GOT3 (cell line): Measurements from ENCODE around the gene NPRL2.
"Not testable (repeated sequence)": the region's sequence is repeated elsewhere in the genome, so short reads cannot be mapped to it uniquely, and the experiment has no call there.

Experiments
- DNase-seq: peaks from one replicate; lab custom pipeline; 2025; ENCODE audit warnings: mixed read lengths; lab: John Stamatoyannopoulos, UW

The NPRL2 gene

DNA sequence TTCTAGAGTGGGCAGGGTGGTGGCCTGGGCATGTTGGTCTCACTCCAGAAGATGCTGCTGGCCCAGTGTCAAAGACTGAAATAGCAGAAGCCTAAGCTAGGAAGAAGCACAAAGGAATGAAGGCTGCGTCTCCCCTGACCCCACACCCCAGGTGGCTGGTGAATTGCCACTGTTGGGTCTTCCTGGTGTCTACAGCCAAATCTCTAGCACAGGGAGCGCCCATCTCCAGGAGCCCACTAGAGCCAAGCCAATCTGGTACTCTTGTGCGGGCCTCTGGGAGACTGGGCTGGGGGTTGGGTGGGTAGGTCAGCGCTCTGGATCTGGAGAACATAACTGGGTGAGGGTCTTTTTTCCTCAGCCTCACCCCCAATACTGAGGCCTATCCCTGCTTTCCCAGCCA is 23.4 kb downstream of the NPRL2 start:
- no peak for DNase-seq

GRCh38 chr3:50326182-50326541 is 24.4 kb downstream of the NPRL2 start:
- DNase-seq = no peak

GRCh38 chr3:50325497-50326181 is 24.9 kb downstream of the NPRL2 start:
- DNase-seq = no peak

DNA sequence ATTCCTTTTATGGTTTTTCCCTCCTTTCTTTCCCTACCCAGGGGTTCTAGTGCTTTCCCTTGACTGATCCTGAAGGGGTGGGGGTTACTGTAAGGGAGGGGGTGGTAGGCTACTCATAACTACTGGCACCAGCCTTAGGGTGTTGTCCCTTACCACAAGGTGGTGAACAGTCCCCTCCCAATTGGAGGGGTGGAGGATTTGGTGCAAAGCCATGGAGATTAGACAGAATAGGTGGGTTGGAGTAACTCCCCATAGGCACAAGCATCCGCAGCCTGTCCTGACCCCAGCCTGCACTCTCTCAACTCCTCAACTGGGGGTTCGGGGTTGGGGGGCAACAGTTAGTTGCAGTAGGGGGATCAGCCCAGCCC is 25.5 kb downstream of the NPRL2 start:
- DNase-seq = no peak

GRCh38 chr3:50324351-50325112 is 26.0 kb downstream of the NPRL2 start:
- no peak for DNase-seq

DNA sequence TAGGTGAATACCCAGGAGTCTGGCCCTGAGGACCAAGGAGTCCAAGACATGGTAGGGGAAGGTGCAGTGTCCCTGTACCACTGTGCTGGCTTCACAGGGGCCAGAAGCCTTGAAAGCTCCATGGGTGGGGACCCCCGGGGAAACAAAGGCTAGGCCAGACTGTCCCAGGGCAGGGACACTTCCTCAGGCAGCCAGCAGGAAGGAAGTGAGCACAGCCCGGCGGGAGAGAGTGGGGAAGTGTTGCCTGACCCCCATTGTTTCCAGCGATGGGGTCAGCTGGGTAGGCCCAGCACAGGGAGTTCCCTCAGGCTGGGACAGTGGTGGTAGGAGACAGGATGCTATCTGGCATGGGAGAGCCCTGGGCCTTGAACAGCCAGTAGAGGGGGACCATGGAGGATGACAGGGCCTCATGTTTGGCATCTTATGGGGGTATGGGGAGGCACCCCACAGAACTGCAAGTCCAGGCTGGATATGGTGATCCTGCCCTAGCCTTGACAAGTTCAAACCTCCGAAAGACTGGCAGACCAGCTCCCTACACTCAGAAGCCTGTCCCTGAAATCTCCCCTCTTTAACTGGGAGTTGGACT is 26.9 kb downstream of the NPRL2 start:
- DNase-seq = no peak

DNA sequence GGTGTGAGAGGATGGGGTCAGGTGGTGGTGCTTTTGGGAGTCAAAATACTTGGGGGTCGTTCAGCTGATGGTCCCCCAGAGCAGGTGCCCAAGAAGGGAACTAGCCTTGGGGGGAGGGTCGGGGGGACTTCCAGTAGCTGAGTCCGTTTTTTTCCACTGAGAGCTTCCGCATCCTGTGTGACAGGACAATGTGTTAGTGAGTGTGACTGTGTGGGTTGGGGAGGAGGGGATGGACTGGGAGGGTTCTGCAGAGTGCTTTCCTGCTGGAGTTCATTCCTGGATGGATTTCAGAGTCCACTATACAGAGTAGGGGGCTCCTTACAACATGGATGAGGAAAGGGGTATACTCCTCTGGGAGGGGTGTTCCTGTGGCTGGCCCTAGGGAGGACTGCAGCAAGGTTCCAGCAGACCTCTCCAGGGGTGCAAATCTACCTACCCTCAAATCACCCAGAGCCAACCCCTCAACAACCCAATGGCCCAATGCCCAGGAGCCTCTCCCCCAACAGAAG is 27.4 kb downstream of the NPRL2 start:
- DNase-seq = no peak

- DNase-seq = no peak
These were observed 28.0 kb downstream of the NPRL2 start, which contains the start of gene HYAL2 for GRCh38 chr3:50322386-50323091. Gene HYAL2 (minus strand): TSS chr3:50322745. CDS start chr3:50320489, 2,256 bp downstream.

GRCh38 chr3:50322115-50322385 is 28.5 kb downstream of the NPRL2 start:
- no peak for DNase-seq

- peak; percentile 73 for DNase-seq
These were observed 29.1 kb downstream of the NPRL2 start for GRCh38 chr3:50321336-50322114.

DNA sequence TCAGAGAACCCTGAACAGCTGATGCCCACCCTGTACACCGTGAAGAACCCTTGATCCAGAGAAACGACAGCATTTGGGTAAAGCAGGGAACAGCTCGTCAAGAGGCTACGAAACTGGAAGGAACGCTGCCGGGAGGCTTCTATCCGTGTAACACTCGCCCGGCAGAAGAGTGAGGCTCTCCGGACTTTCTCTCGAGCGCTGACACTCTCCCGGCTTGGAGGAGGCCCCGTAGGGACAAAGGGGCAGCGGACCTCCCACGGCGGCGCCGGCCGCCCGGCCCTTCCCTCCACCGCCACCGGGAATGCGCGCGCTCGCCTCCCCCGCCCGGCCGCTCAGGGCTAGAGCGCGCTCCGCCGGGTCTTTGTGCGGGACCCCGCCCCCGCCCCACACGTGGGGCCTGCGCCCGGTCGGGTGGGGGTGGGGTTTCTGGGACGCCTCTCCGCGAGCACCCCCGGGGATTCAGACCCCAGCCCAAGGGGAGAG is 29.7 kb downstream of the NPRL2 start:
- DNase-seq = peak; percentile 73

DNA sequence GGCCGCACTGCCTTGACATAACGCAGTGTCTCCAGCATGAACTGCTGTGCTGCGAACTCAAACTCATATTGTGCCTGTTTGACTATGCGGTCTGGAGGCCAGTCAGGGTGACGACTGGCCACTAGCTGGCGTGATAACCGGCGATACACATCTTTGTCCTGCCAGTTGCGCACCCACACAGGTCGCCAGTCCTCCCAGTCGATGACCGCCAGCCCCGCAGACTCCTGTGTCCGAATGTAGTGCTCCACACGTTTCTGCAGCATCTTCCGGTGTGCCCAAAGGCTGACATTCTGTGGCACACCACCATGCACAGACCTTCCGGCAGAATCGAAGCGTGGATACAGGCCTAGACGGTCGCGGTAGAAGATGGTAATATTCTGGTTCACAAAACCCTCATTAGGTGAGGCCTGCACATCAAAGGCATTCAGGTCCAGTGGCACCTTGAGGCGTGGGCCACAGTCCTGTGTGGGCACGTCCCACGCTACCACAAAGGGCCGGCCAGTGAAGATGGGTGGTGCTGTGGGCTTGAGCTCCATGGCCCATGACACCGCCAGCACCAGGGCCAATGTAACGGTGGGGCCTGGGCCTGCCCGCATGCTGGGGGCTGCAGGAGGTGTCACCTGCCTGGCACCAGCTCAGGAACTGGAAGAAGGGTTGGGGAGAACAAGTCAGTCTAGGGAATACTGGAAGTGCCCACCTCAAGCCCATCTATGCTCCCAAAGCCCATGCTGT is 30.5 kb downstream of the NPRL2 start:
- no peak for DNase-seq

GRCh38 chr3:50319181-50319893 is 31.2 kb downstream of the NPRL2 start:
- no peak for DNase-seq

DNA sequence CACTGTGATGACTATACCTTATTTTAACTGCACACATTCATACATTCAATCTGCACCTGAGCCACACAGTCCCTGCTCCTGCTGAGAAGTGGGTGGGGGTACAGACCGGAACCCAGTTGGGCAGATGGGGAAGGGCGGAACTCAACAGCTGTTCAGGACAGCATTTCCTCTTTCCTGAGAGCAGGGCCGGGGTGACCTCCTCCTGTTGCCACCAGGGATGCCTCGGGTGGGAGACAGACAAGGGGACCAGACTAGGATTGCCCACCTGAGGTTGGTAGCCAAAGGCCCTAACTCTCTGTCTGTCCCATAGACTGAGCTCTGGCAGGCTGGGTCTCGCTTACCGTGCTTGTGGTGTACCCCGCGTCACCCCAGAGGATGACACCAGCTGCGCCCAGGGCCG is 32.0 kb downstream of the NPRL2 start:
- no peak for DNase-seq

DNA sequence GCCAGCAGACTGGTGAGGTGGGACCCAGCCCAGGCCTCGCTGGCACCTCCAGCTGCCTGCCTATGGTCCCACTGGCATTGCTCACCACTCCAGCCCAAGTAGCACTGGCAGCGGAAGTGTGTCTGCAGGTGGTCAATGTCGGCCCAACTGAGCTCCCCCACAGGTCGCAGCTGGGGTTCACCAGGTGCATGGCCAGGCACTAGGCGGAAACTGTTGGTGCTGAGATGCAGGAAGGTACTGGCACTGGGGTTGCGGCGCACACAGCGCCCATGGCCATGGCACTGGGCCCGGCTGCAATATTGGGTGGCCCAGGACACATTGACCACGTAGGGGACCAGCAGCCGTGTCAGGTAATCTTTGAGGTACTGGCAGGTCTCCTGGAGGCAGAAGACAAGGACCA is 32.4 kb downstream of the NPRL2 start:
- DNase-seq = no peak

GRCh38 chr3:50317300-50317699 is 33.3 kb downstream of the NPRL2 start:
- DNase-seq = no peak

GRCh38 chr3:50316657-50317242 is 33.8 kb downstream of the NPRL2 start:
- no peak for DNase-seq

DNA sequence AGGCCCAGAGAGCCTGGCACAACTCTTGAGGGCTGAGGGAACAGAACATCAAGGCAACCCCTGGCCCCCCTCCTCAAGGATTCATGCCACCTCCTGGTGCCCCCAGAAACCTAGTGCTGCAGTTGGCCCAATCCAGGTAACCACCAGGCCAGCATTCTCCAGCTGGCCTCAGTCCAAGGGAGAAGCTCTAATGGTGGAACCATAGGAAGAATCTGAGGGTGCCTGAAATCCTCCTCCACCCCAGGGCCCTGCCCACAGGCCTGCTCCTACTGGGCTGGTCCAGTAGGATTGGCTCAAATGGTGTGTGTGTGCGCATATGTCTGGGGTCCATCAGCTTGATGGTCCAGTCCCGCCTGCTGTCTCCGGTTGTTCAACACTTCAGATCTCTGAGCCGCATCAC is 35.8 kb downstream of the NPRL2 start:
- DNase-seq = no peak

DNA sequence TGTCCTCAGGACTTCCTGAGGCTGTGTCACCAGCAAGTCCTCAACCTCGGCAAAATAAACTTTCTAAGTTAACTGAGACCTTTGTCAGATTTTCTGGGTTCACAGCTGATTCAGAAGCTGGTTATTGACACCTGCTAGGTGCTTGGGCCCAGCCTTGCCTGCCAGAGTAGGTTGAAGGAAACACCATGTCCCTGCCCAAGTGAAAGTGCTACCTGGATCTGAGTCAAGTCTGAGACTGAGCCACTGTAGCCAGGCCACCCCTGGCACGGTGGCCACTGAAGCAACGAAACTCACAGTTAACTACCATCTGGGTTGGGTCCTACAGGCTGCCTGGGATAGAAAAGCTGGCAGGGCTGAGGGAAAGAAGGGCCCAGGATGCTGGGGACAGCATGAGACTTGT is 36.2 kb downstream of the NPRL2 start:
- no peak for DNase-seq

DNA sequence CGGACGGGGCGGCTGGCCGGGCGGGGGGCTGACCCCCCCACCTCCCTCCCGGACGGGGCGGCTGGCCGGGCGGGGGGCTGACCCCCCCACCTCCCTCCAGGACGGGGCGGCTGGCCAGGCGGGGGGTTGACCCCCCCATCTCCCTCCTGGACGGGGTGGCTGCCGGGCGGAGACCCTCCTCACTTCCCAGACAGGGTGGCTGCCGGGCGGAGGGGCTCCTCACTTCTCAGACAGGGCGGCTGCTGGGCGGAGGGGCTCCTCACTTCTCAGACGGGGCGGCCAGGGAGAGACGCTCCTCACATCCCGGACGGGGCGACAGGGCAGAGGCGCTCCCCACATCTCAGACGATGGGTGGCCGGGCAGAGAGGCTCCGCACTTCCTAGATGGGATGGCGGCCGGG is 38.5 kb downstream of the NPRL2 start:
- not testable (repeated sequence) for DNase-seq
